Measurements from ENCODE around the gene RFPL3. TPM values are rescaled to one million over a fixed set of nuclear protein-coding genes. Genes with fewer than 3 reads are reported as not detected.

RFPL3 gene
- total and polyA plus RNA-seq, 5 donors from 2014 or later, result not detected

GRCh38 chr22:32331918-32332725, 25.5 kb upstream of the RFPL3 start:
- Histone ChIP-seq H3K27me3 (ENCODE audit: control insufficient read depth, insufficient read depth, low read length) (no peaks in the 10 kb centered on the region), H3K27ac (ENCODE audit: insufficient read depth, low read length, poor library complexity, severe bottlenecking) (no peak overlapping the region), H3K4me3 (ENCODE audit: low read depth, low read length) (no peak overlapping the region), H3K4me1 (ENCODE audit: control insufficient read depth, insufficient read depth, low read length, poor library complexity, severe bottlenecking) (no peaks in the 10 kb centered on the region), H3K9me3 (ENCODE audit: control insufficient read depth in 2 of 2, low read length in 2 of 2) (no peaks in the 10 kb centered on the region), H3K36me3 (ENCODE audit: control insufficient read depth, insufficient read depth, low read length) (no peaks in the 10 kb centered on the region)
- no peak overlapping the region for H3K27ac Mint-ChIP-seq
- no peak for DNase-seq
- H3K36me3 Mint-ChIP-seq, result no peaks in the 10 kb centered on the region
- H3K9me3 Mint-ChIP-seq, result no peaks in the 10 kb centered on the region
- H3K4me1 Mint-ChIP-seq, result no peaks in the 10 kb centered on the region
- H3K4me3 Mint-ChIP-seq, result no peak overlapping the region
- no peak for ATAC-seq (ENCODE audit: low read depth in 2 of 2)
- no peaks in the 10 kb centered on the region for H3K27me3 Mint-ChIP-seq

- no peaks in the 10 kb centered on the region for H3K9me3 ChIP-seq (ENCODE audit: control insufficient read depth in 2 of 2, low read length in 2 of 2)
- no peak overlapping the region for H3K4me3 Mint-ChIP-seq
- H3K4me1 ChIP-seq (ENCODE audit: control insufficient read depth, insufficient read depth, low read length, poor library complexity, severe bottlenecking), result no peaks in the 10 kb centered on the region
- ATAC-seq (ENCODE audit: low read depth in 2 of 2) (no peak), DNase-seq (no peak)
- H3K4me1 Mint-ChIP-seq, result no peaks in the 10 kb centered on the region
- H3K27me3 ChIP-seq (ENCODE audit: control insufficient read depth, insufficient read depth, low read length), result no peaks in the 10 kb centered on the region
- H3K4me3 ChIP-seq (ENCODE audit: low read depth, low read length), result no peak overlapping the region
- H3K36me3 Mint-ChIP-seq, result no peaks in the 10 kb centered on the region
- H3K27ac Mint-ChIP-seq, result no peak overlapping the region
- no peaks in the 10 kb centered on the region for H3K9me3 Mint-ChIP-seq
- H3K27ac ChIP-seq (ENCODE audit: insufficient read depth, low read length, poor library complexity, severe bottlenecking), result no peak overlapping the region
- no peaks in the 10 kb centered on the region for H3K36me3 ChIP-seq (ENCODE audit: control insufficient read depth, insufficient read depth, low read length)
- no peaks in the 10 kb centered on the region for H3K27me3 Mint-ChIP-seq
Measured at GRCh38 chr22:32333141-32333768, 24.4 kb upstream of the RFPL3 start.

GRCh38 chr22:32333769-32334659, 23.7 kb upstream of the RFPL3 start:
- ATAC-seq (ENCODE audit: low read depth in 2 of 2) (no peak), DNase-seq (no peak)
- Histone ChIP-seq H3K9me3 (ENCODE audit: control insufficient read depth in 2 of 2, low read length in 2 of 2) (no peaks in the 10 kb centered on the region), H3K27me3 (ENCODE audit: control insufficient read depth, insufficient read depth, low read length) (no peaks in the 10 kb centered on the region), H3K27ac (ENCODE audit: insufficient read depth, low read length, poor library complexity, severe bottlenecking) (no peak overlapping the region), H3K4me1 (ENCODE audit: control insufficient read depth, insufficient read depth, low read length, poor library complexity, severe bottlenecking) (no peaks in the 10 kb centered on the region), H3K36me3 (ENCODE audit: control insufficient read depth, insufficient read depth, low read length) (no peaks in the 10 kb centered on the region), H3K4me3 (ENCODE audit: low read depth, low read length) (no peak overlapping the region)
- no peak overlapping the region for H3K4me3 Mint-ChIP-seq
- no peaks in the 10 kb centered on the region for H3K9me3 Mint-ChIP-seq
- no peaks in the 10 kb centered on the region for H3K27me3 Mint-ChIP-seq
- no peak overlapping the region for H3K27ac Mint-ChIP-seq
- H3K4me1 Mint-ChIP-seq, result no peaks in the 10 kb centered on the region
- H3K36me3 Mint-ChIP-seq, result no peaks in the 10 kb centered on the region

GRCh38 chr22:32334660-32335365, 22.9 kb upstream of the RFPL3 start:
- H3K27me3 Mint-ChIP-seq, result no peaks in the 10 kb centered on the region
- no peak overlapping the region for H3K27ac Mint-ChIP-seq
- no peaks in the 10 kb centered on the region for H3K27me3 ChIP-seq (ENCODE audit: control insufficient read depth, insufficient read depth, low read length)

GRCh38 chr22:32335471-32335870, 22.2 kb upstream of the RFPL3 start:
- no peak for DNase-seq
- Histone ChIP-seq H3K4me3 (ENCODE audit: low read depth, low read length) (no peak overlapping the region), H3K9me3 (ENCODE audit: control insufficient read depth in 2 of 2, low read length in 2 of 2) (no peaks in the 10 kb centered on the region), H3K36me3 (ENCODE audit: control insufficient read depth, insufficient read depth, low read length) (no peaks in the 10 kb centered on the region), H3K4me1 (ENCODE audit: control insufficient read depth, insufficient read depth, low read length, poor library complexity, severe bottlenecking) (no peaks in the 10 kb centered on the region), H3K27me3 (ENCODE audit: control insufficient read depth, insufficient read depth, low read length) (no peaks in the 10 kb centered on the region), H3K27ac (ENCODE audit: insufficient read depth, low read length, poor library complexity, severe bottlenecking) (no peak overlapping the region)
- peaks cover 6% of the 10 kb centered on the region for H3K27me3 Mint-ChIP-seq
- no peak overlapping the region for H3K4me3 Mint-ChIP-seq
- no peak for ATAC-seq (ENCODE audit: low read depth in 2 of 2)
- H3K36me3 Mint-ChIP-seq, result no peaks in the 10 kb centered on the region
- H3K27ac Mint-ChIP-seq, result no peak overlapping the region
- H3K9me3 Mint-ChIP-seq, result no peaks in the 10 kb centered on the region
- no peaks in the 10 kb centered on the region for H3K4me1 Mint-ChIP-seq

More at GRCh38 chr22:32334660-32335365, 22.9 kb upstream of the RFPL3 start:
- H3K4me3 Mint-ChIP-seq, result no peak overlapping the region
- Histone ChIP-seq H3K4me3 (ENCODE audit: low read depth, low read length) (no peak overlapping the region), H3K4me1 (ENCODE audit: control insufficient read depth, insufficient read depth, low read length, poor library complexity, severe bottlenecking) (no peaks in the 10 kb centered on the region), H3K9me3 (ENCODE audit: control insufficient read depth in 2 of 2, low read length in 2 of 2) (no peaks in the 10 kb centered on the region), H3K27ac (ENCODE audit: insufficient read depth, low read length, poor library complexity, severe bottlenecking) (no peak overlapping the region), H3K36me3 (ENCODE audit: control insufficient read depth, insufficient read depth, low read length) (no peaks in the 10 kb centered on the region)
- H3K4me1 Mint-ChIP-seq, result no peaks in the 10 kb centered on the region
- H3K36me3 Mint-ChIP-seq, result no peaks in the 10 kb centered on the region
- no peaks in the 10 kb centered on the region for H3K9me3 Mint-ChIP-seq
- DNase-seq (no peak), ATAC-seq (ENCODE audit: low read depth in 2 of 2) (no peak)

- no peak overlapping the region for H3K27ac ChIP-seq (ENCODE audit: insufficient read depth, low read length, poor library complexity, severe bottlenecking)
- no peak overlapping the region for H3K4me3 Mint-ChIP-seq
- H3K27me3 Mint-ChIP-seq, result peaks cover 7% of the 10 kb centered on the region
- H3K9me3 Mint-ChIP-seq, result no peaks in the 10 kb centered on the region
- no peaks in the 10 kb centered on the region for H3K9me3 ChIP-seq (ENCODE audit: control insufficient read depth in 2 of 2, low read length in 2 of 2)
- ATAC-seq (ENCODE audit: low read depth in 2 of 2) (no peak), DNase-seq (no peak)
- no peak overlapping the region for H3K4me3 ChIP-seq (ENCODE audit: low read depth, low read length)
- H3K4me1 ChIP-seq (ENCODE audit: control insufficient read depth, insufficient read depth, low read length, poor library complexity, severe bottlenecking), result no peaks in the 10 kb centered on the region
- no peaks in the 10 kb centered on the region for H3K4me1 Mint-ChIP-seq
- no peak overlapping the region for H3K27ac Mint-ChIP-seq
- no peaks in the 10 kb centered on the region for H3K27me3 ChIP-seq (ENCODE audit: control insufficient read depth, insufficient read depth, low read length)
- H3K36me3 Mint-ChIP-seq, result no peaks in the 10 kb centered on the region
- H3K36me3 ChIP-seq (ENCODE audit: control insufficient read depth, insufficient read depth, low read length), result no peaks in the 10 kb centered on the region
Measured at GRCh38 chr22:32336121-32336603, 21.5 kb upstream of the RFPL3 start.

GRCh38 chr22:32336771-32337424, 20.8 kb upstream of the RFPL3 start:
- Histone ChIP-seq H3K27ac (ENCODE audit: insufficient read depth, low read length, poor library complexity, severe bottlenecking) (no peak overlapping the region), H3K27me3 (ENCODE audit: control insufficient read depth, insufficient read depth, low read length) (no peaks in the 10 kb centered on the region), H3K36me3 (ENCODE audit: control insufficient read depth, insufficient read depth, low read length) (no peaks in the 10 kb centered on the region), H3K4me1 (ENCODE audit: control insufficient read depth, insufficient read depth, low read length, poor library complexity, severe bottlenecking) (no peaks in the 10 kb centered on the region), H3K9me3 (ENCODE audit: control insufficient read depth in 2 of 2, low read length in 2 of 2) (no peaks in the 10 kb centered on the region), H3K4me3 (ENCODE audit: low read depth, low read length) (no peak overlapping the region)
- Mint-ChIP-seq H3K36me3 (no peaks in the 10 kb centered on the region), H3K9me3 (no peaks in the 10 kb centered on the region), H3K27me3 (peaks cover 8% of the 10 kb centered on the region), H3K4me1 (no peaks in the 10 kb centered on the region), H3K4me3 (no peak overlapping the region), H3K27ac (no peak overlapping the region)
- DNase-seq (no peak), ATAC-seq (ENCODE audit: low read depth in 2 of 2) (no peak)

Data from CD4-positive, CD25-positive, alpha-beta regulatory T cell (primary cell).